ENCODE measurements around the gene PARD3.

DNA sequence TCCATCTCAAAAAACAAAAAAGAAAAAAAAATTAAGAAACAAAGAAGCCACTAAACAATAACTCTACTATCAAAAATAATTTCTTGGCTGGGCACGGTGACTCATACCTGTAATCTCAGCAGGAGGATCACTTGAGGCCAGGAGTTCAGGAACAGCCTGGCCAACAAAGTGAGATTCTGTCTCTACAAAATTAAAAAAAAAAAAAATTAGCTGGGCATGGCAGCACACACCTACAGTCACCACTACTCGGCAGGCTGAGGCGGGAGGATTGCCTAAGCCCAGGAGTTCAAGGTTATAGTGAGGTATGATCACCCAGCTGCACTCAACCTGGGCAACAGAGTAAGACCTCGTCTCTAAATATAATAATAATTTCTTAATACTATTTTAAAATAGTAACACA, 69.0 kb downstream of the PARD3 start:
- TF ChIP-seq, protein P1, sequence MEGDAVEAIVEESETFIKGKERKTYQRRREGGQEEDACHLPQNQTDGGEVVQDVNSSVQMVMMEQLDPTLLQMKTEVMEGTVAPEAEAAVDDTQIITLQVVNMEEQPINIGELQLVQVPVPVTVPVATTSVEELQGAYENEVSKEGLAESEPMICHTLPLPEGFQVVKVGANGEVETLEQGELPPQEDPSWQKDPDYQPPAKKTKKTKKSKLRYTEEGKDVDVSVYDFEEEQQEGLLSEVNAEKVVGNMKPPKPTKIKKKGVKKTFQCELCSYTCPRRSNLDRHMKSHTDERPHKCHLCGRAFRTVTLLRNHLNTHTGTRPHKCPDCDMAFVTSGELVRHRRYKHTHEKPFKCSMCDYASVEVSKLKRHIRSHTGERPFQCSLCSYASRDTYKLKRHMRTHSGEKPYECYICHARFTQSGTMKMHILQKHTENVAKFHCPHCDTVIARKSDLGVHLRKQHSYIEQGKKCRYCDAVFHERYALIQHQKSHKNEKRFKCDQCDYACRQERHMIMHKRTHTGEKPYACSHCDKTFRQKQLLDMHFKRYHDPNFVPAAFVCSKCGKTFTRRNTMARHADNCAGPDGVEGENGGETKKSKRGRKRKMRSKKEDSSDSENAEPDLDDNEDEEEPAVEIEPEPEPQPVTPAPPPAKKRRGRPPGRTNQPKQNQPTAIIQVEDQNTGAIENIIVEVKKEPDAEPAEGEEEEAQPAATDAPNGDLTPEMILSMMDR (IDR thresholded peaks at IDR 0.05) = peak in 3 of 7 experiments; percentile 13 to 23 (median 23)
- TF ChIP-seq POLR2A (IDR thresholded peaks at IDR 0.05) = no peak
